HepG2 (cell line): ENCODE results near the gene NR2F6. TPM values are rescaled to one million over a fixed set of nuclear protein-coding genes. Genes with fewer than 3 reads are reported as not detected.

ENCODE experiments used
- ATAC-seq: fragments of 200-7000 bp; cut with Tn5 transposase; 3 replicates; pipeline ENCODE4 v1.9.1; 2020; ENCODE audit warnings: mild to moderate bottlenecking, moderate library complexity
- BruUV-seq: library from RNA; stranded (reverse); fragments of 400-500 nt; replicated peaks from 2 replicates; lab custom pipeline; 2021; lab: Mats Ljungman, UMichigan
- CTCF ChIA-PET: fragments of 300-600 bp; formaldehyde crosslinking; extraction: SDS; loops from one replicate; lab custom pipeline; 2021; ENCODE audit warnings: low total read pairs, inconsistent platforms, low intra/inter-chr PET ratio; lab: Yijun Ruan, JAX
- POLR2A ChIA-PET: fragments of 350-600 bp; sonication (Branson Sonifier 250); formaldehyde crosslinking; loops from one replicate; lab custom pipeline; 2020; ENCODE audit warnings: antibody characterized with exemption, inconsistent platforms; lab: Yijun Ruan, JAX
- DNase-seq: peaks from one replicate; pipeline ENCODE4 v3.0.0-alpha.2; 2015; ENCODE audit warnings: low spot score
- FAIRE-seq: peaks from 3 replicates; lab custom pipeline; 2011; peaks lifted over from hg19 to GRCh38; lab: Jason Lieb, UNC
- H2AFZ ChIP-seq: one replicate; pipeline ENCODE4 v1.6.1; 2011; ENCODE audit warnings: low read length, inconsistent platforms
- H3K27ac ChIP-seq: fragments of 300-600 bp; 3 replicates; pipeline ENCODE4 v1.8.0; 2011; ENCODE audit warnings: mixed run types, mild to moderate bottlenecking, mixed read lengths, low read length, inconsistent platforms; ENCODE audit not compliant: insufficient read depth; ENCODE audit errors: extremely low read length
- H3K27me3 ChIP-seq, 2 experiments: fragments of 200-600 bp in 1 of 2; 2 replicates in 1 of 2; 3 replicates in 1 of 2; pipeline versions ENCODE4 v1.6.0 to v1.8.0; 2011; ENCODE audit warnings: low read length in 2 of 2, mild to moderate bottlenecking in 2 of 2, moderate library complexity in 2 of 2, inconsistent platforms in 1 of 2; ENCODE audit not compliant: insufficient read depth in 2 of 2, control insufficient read depth in 1 of 2
- H3K36me3 ChIP-seq, 2 experiments: fragments of 200-600 bp in 1 of 2; replicated peaks in 1 of 2; 2 replicates in 1 of 2; 3 replicates in 1 of 2; pipeline versions ENCODE4 v1.5.1 to v1.8.0; 2011; ENCODE audit warnings: low read length in 2 of 2, inconsistent platforms in 1 of 2; ENCODE audit not compliant: insufficient read depth in 2 of 2, control insufficient read depth in 1 of 2
- H3K4me1 ChIP-seq: 2 replicates; pipeline ENCODE4 v1.5.1; 2012; ENCODE audit warnings: low read length, inconsistent platforms; ENCODE audit not compliant: insufficient read depth
- H3K4me2 ChIP-seq: 2 replicates; pipeline ENCODE4 v1.6.0; 2011; ENCODE audit warnings: low read depth, low read length, inconsistent platforms
- H3K4me3 ChIP-seq, 3 experiments: fragments of 200-600 bp in 1 of 3; sonication (generic), shearing (Covaris generic) in 1 of 3; replicated peaks in 1 of 3; 2 replicates each; pipeline ENCODE4 v1.5.1; 2011 to 2016; ENCODE audit warnings: low read length in 3 of 3, inconsistent platforms in 2 of 3, low read depth in 2 of 3, mild to moderate bottlenecking in 2 of 3, control low read depth in 1 of 3, mixed read lengths in 1 of 3; ENCODE audit not compliant: insufficient read depth in 1 of 3
- H3K79me2 ChIP-seq: one replicate; pipeline ENCODE4 v1.6.1; 2011; ENCODE audit warnings: low read length, inconsistent platforms; ENCODE audit not compliant: insufficient read depth
- H3K9ac ChIP-seq: 2 replicates; pipeline ENCODE4 v1.6.0; 2011; ENCODE audit warnings: mild to moderate bottlenecking, low read depth, low read length, inconsistent platforms; ENCODE audit not compliant: insufficient read depth
- H3K9me3 ChIP-seq: 2 replicates; pipeline ENCODE4 v1.5.1; 2012; ENCODE audit warnings: mild to moderate bottlenecking, low read length
- H4K20me1 ChIP-seq: 2 replicates; pipeline ENCODE4 v1.6.0; 2011; ENCODE audit warnings: inconsistent platforms, mild to moderate bottlenecking, low read length, moderate library complexity; ENCODE audit not compliant: insufficient read depth
- AGO2 ChIP-seq: fragments of 200-400 bp; formaldehyde crosslinking; optimal IDR thresholded peaks from 2 replicates; pipeline ENCODE3; 2017; ENCODE audit warnings: mild to moderate bottlenecking, low read depth, low read length, moderate library complexity
- AHDC1 ChIP-seq: sonication (generic); formaldehyde crosslinking; IDR thresholded peaks from 2 replicates; pipeline ENCODE4 v1.5.1; 2020; ENCODE audit warnings: mild to moderate bottlenecking, missing genetic modification reagents, borderline replicate concordance
- ATAD3A ChIP-seq: sonication (generic); formaldehyde crosslinking; IDR thresholded peaks from 2 replicates; pipeline ENCODE4 v1.4.0; 2020; ENCODE audit warnings: missing genetic modification reagents
- EEA1 ChIP-seq: sonication (generic); formaldehyde crosslinking; IDR thresholded peaks from 2 replicates; pipeline ENCODE4 v1.5.1; 2020; ENCODE audit warnings: mild to moderate bottlenecking, missing genetic modification reagents, borderline replicate concordance
- GATAD2A ChIP-seq: IDR thresholded peaks from 2 replicates; pipeline ENCODE4 v1.6.1; 2016
- GTF2F1 ChIP-seq: fragments of 150-350 bp; IDR thresholded peaks from 2 replicates; pipeline ENCODE4 v1.6.1; 2014; ENCODE audit warnings: low read length
- KDM4B ChIP-seq: sonication (generic); formaldehyde crosslinking; IDR thresholded peaks from 2 replicates; pipeline ENCODE4 v1.4.0; 2020; ENCODE audit warnings: missing genetic modification reagents
- KDM6A ChIP-seq: IDR thresholded peaks from 2 replicates; pipeline ENCODE4 v1.6.1; 2016; ENCODE audit warnings: low read depth
- MATR3 ChIP-seq: sonication (generic); formaldehyde crosslinking; IDR thresholded peaks from 2 replicates; pipeline ENCODE4 v1.4.0; 2020; ENCODE audit warnings: missing genetic modification reagents
- PPARG ChIP-seq: conservative IDR thresholded peaks from 2 replicates; pipeline ENCODE4 v1.6.1; 2016; ENCODE audit warnings: missing biosample characterization, missing genetic modification reagents
- RFXANK ChIP-seq: IDR thresholded peaks from 2 replicates; pipeline ENCODE4 v1.6.1; 2016
- ZKSCAN1 ChIP-seq: fragments of 150-350 bp; IDR thresholded peaks from 2 replicates; pipeline ENCODE4 v1.6.1; 2014; ENCODE audit warnings: low read length
- ZNF501 ChIP-seq: sonication (generic); formaldehyde crosslinking; IDR thresholded peaks from 2 replicates; pipeline ENCODE4 v1.5.1; 2020; ENCODE audit warnings: mild to moderate bottlenecking, moderate library complexity, missing genetic modification reagents
- ZSCAN31 ChIP-seq: sonication (generic); formaldehyde crosslinking; IDR thresholded peaks from 2 replicates; pipeline ENCODE4 v1.5.0; 2020; ENCODE audit warnings: low read depth, mild to moderate bottlenecking, missing genetic modification reagents
- WGBS: methylation state at CpG from one replicate; pipeline ENCODE4 v1.1.6; 2017; ENCODE audit warnings: low lambda C conversion rate; 5-methylcytosine and 5-hydroxymethylcytosine counted together
- in situ Hi-C: cut with HindIII; loops from 2 replicates; pipeline ENCODE4 v1.10.0; 2017; ENCODE audit warnings: low pct_unique_long_range_greater_than_20kb; ENCODE audit not compliant: extremely low pct_ligation_motif_present
- intact Hi-C: fragments of 100-400 bp; cut with micrococcal nuclease; formaldehyde crosslinking; loops from one replicate; pipeline ENCODE4 v1.10.0; 2022; ENCODE audit not compliant: unreplicated experiment
- polyA plus RNA-seq, 8 experiments: library from polyadenylated mRNA; depleted of rRNA in 3 of 8; stranded (reverse) in 7 of 8; unstranded in 1 of 8; fragments of >200 nt; fragmentation: Illumina TruSeq in 4 of 8; extraction: Trizol in 4 of 8; gene quantifications; 2 replicates each; pipeline versions ENCODE4 v1.2.1 to v1.2.3, GENCODE V29; 2011 to 2016; ENCODE audit warnings: low read depth in 4 of 8, missing spikeins in 1 of 8, mixed read lengths in 1 of 8; ENCODE audit not compliant: insufficient read depth in 1 of 8
- total RNA-seq, 5 experiments: library from RNA; depleted of rRNA; stranded (reverse); fragments of >200 nt; fragmentation: Illumina TruSeq; extraction: Trizol; gene quantifications; 2 replicates each; pipeline ENCODE4 v1.2.3, GENCODE V29; 2016; ENCODE audit warnings: low read depth in 1 of 5

Gene NR2F6
- total and polyA plus RNA-seq, 2 of the 13 experiments (the other 11 are each of a cell fraction or from before 2014, with no cell fraction given): 30.9 to 72.4 TPM

- H3K79me2 ChIP-seq: no peaks in the 10 kb centered on the region
- no peak for FAIRE-seq
- TF ChIP-seq MATR3 (no peak), AGO2 (peak; percentile 45)
- TF ChIP-seq, all 625 proteins: peak for 1
- POLR2A ChIA-PET: interaction anchor here (0.8 to 4.2 kb wide), 3 partner anchors 13 to 54 kb away, joined by 3 to 120 read pairs (median 43); partner anchors contain the start of genes BABAM1 and OCEL1
- H3K4me3 ChIP-seq: no peak overlapping the region
- H3K4me1 ChIP-seq: peaks cover 28% of the 10 kb centered on the region
- no peaks in the 10 kb centered on the region for H4K20me1 ChIP-seq
- CTCF ChIA-PET: no interaction called here
- no peak for ATAC-seq
- no peaks in the 10 kb centered on the region; a peak in 1 of 5 replicates for H3K27me3 ChIP-seq
- H3K9ac ChIP-seq: no peak overlapping the region
- H3K27ac ChIP-seq: no peak overlapping the region
- no peaks in the 10 kb centered on the region for H3K9me3 ChIP-seq
- peaks cover 0 to 6% of the 10 kb centered on the region in 2 experiments; a peak in 3 of 5 replicates for H3K36me3 ChIP-seq
- 87% methylated on average over 3 of the region's 5 CpGs for WGBS
- H3K4me2 ChIP-seq: no peak overlapping the region
- intact Hi-C loops: no loop called here
- no peak overlapping the region for H2AFZ ChIP-seq
- no peak for DNase-seq
- BruUV-seq: no TSS peak
- in situ Hi-C loops: no loop called here
Observed at GRCh38 chr19:17213334-17213733, 32.4 kb downstream of the NR2F6 start.

DNA sequence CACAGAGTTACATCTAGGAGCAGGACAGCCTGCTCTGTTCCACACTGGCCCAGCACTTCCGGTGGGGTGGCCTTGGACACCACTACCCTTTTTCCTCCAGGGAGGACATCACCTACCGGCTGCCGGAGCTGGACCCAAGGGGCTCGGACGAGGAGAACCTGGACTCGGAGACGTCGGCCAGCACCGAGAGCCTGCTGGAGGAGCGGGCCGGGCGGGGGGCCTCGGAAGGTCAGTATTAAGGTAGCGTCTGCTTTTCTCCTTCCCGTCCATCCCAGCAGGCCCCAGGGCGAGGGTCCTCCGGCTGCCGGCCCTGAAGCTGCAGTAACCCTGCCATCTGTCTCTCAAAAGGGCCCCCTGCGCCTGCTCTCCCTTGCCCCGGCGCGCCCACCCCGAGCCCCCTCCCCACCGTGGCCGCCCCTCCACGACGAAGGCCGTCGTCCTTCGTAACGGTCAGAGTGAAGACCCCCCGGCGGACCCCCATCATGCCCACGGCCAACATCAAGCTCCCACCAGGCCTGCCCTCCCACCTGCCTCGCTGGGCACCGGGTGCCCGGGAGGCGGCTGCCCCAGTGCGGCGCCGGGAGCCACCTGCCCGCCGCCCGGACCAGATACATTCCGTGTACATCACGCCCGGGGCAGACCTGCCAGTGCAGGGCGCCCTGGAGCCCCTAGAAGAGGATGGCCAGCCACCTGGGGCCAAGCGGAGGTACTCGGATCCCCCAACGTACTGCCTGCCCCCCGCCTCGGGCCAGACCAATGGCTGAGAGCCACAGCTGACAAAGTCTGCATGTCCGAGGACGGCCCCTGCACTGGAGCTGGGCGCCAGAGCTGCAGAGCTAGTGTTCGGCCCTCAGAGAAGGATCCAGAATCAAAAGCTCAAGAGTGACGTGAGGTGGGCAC lies 33.9 kb downstream of the NR2F6 start:
- Histone ChIP-seq H4K20me1 (no peaks in the 10 kb centered on the region), H3K27me3 (no peaks in the 10 kb centered on the region; a peak in 1 of 5 replicates), H3K79me2 (no peaks in the 10 kb centered on the region), H3K27ac (no peak overlapping the region), H3K9me3 (no peaks in the 10 kb centered on the region), H3K36me3 (peaks cover 2 to 6% of the 10 kb centered on the region in 2 experiments; a peak in 3 of 5 replicates), H2AFZ (no peak overlapping the region), H3K4me1 (peaks cover 28% of the 10 kb centered on the region), H3K4me2 (no peak overlapping the region), H3K9ac (no peak overlapping the region), H3K4me3 (no peak overlapping the region)
- BruUV-seq: no TSS peak
- intact Hi-C loops (no loop called here), in situ Hi-C loops (no loop called here)
- no peak for ATAC-seq
- ChIA-PET POLR2A (no interaction called here), CTCF (no interaction called here)
- FAIRE-seq: no peak
- WGBS: 98% methylated on average over 46 of the region's 58 CpGs
- DNase-seq: no peak
- TF ChIP-seq KDM6A (CRISPR knock-in tag) (no peak), PPARG (CRISPR knock-in tag) (no peak), ZNF501 (no peak), AHDC1 (CRISPR knock-in tag) (no peak), ZSCAN31 (CRISPR knock-in tag) (no peak), EEA1 (no peak), GTF2F1 (no peak), RFXANK (CRISPR knock-in tag) (no peak), ZKSCAN1 (no peak), ATAD3A (no peak), GATAD2A (CRISPR knock-in tag) (no peak), KDM4B (no peak)
